SH-SY5Y (cell line): Measurements from ENCODE around the gene HECTD4.

Source experiments
- GATA2 ChIP-seq: IDR thresholded peaks from 2 replicates; pipeline ENCODE4 v1.6.1; 2011; ENCODE audit warnings: mild to moderate bottlenecking, low read depth, low read length
- GATA3 ChIP-seq: IDR thresholded peaks from 2 replicates; pipeline ENCODE4 v1.6.1; 2011; ENCODE audit warnings: low read depth, mild to moderate bottlenecking, low read length, moderate library complexity

GRCh38 chr12:112367965-112368364, 14.3 kb downstream of the HECTD4 start:
- no peak for TF ChIP-seq GATA2
- TF ChIP-seq GATA3, result no peak
